ENCODE data around the gene ELMO1. TPM values are rescaled to one million over a fixed set of nuclear protein-coding genes. Genes with fewer than 3 reads are reported as not detected.

The ELMO1 gene
- total and polyA plus RNA-seq, 2 of the 13 experiments (the other 11 are each of a cell fraction or from before 2014, with no cell fraction given), result 0.11 to 0.17 TPM

DNA sequence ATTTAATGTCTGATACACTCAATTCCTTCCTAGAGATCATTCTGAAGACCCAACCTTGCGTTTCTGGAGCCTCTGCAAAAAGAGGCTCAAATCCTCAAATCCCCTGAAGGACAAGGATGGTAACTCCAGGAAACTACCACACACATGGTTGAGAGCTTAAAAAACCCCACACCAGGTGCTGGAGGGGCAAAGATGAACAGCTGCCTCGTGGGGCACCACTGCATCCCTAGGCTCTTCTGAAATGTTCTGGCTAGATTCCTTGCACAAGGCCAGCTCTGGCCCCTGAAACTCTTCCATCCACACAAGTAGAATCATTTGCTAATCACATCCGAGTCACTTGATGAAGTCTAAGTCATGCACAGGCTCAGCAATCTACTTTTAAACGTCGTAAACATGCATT lies 286.6 kb downstream of the ELMO1 start:
- DNase-seq (ENCODE audit: low spot score) (no peak), ATAC-seq (no peak), FAIRE-seq (no peak)
- H3K27me3 ChIP-seq (ENCODE audit: control insufficient read depth in 1 of 2, insufficient read depth in 2 of 2, low read length in 2 of 2), result no peaks in the 10 kb centered on the region; a peak in 1 of 5 replicates
- no peaks in the 10 kb centered on the region for H3K79me2 ChIP-seq (ENCODE audit: insufficient read depth, low read length)
- H3K9me3 ChIP-seq (ENCODE audit: low read length), result no peaks in the 10 kb centered on the region
- ChIA-PET CTCF (ENCODE audit: low intra/inter-chr PET ratio, low total read pairs) (no interaction called here), POLR2A (no interaction called here)
- WGBS (ENCODE audit: low lambda C conversion rate), result 39% methylated on average over 4 of the region's 5 CpGs
- H3K4me1 ChIP-seq (ENCODE audit: insufficient read depth, low read length), result no peaks in the 10 kb centered on the region
- no peak overlapping the region for H3K4me3 ChIP-seq (replicated peaks in 1 of 3; ENCODE audit: insufficient read depth in 1 of 3, low read depth in 2 of 3, low read length in 3 of 3)
- no peaks in the 10 kb centered on the region for H4K20me1 ChIP-seq (ENCODE audit: insufficient read depth, low read length)
- BruUV-seq (replicated peaks), result no TSS peak
- no peak overlapping the region for H3K9ac ChIP-seq (ENCODE audit: insufficient read depth, low read depth, low read length)
- H3K27ac ChIP-seq (ENCODE audit: extremely low read length, insufficient read depth, low read length), result no peak overlapping the region
- intact Hi-C loops (cut with micrococcal nuclease; ENCODE audit: unreplicated experiment), result no loop called here
- no peaks in the 10 kb centered on the region for H3K36me3 ChIP-seq (replicated peaks in 1 of 2; ENCODE audit: control insufficient read depth in 1 of 2, insufficient read depth in 2 of 2, low read length in 2 of 2)
- no peak overlapping the region for H2AFZ ChIP-seq (ENCODE audit: low read length)
- TF ChIP-seq ZNF180 (CRISPR knock-in tag; IDR thresholded peaks at IDR 0.05; ENCODE audit: borderline replicate concordance, low read depth) (no peak), AKAP8 (CRISPR knock-in tag; IDR thresholded peaks at IDR 0.05) (no peak), KAT7 (CRISPR knock-in tag; IDR thresholded peaks at IDR 0.05; ENCODE audit: borderline replicate concordance) (no peak), ZNF652 (CRISPR knock-in tag; IDR thresholded peaks at IDR 0.05; ENCODE audit: borderline replicate concordance, low read depth) (no peak), HOXA5 (CRISPR knock-in tag; IDR thresholded peaks at IDR 0.05) (no peak), BCL6 (CRISPR knock-in tag; IDR thresholded peaks at IDR 0.05) (no peak), ZNF616 (CRISPR knock-in tag; IDR thresholded peaks at IDR 0.05; ENCODE audit: low read depth) (no peak), TEAD3 (CRISPR knock-in tag; optimal IDR thresholded peaks at IDR 0.05; ENCODE audit: borderline replicate concordance) (no peak), HOXA3 (CRISPR knock-in tag; IDR thresholded peaks at IDR 0.05) (no peak), ZSCAN12 (CRISPR knock-in tag; IDR thresholded peaks at IDR 0.05) (no peak), KDM4B (CRISPR knock-in tag; IDR thresholded peaks at IDR 0.05) (no peak), ZNF792 (CRISPR knock-in tag; IDR thresholded peaks at IDR 0.05) (no peak)
- TF ChIP-seq, protein P1, sequence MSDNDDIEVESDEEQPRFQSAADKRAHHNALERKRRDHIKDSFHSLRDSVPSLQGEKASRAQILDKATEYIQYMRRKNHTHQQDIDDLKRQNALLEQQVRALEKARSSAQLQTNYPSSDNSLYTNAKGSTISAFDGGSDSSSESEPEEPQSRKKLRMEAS (IDR thresholded peaks at IDR 0.05), result no peak
- TF ChIP-seq, protein P2, sequence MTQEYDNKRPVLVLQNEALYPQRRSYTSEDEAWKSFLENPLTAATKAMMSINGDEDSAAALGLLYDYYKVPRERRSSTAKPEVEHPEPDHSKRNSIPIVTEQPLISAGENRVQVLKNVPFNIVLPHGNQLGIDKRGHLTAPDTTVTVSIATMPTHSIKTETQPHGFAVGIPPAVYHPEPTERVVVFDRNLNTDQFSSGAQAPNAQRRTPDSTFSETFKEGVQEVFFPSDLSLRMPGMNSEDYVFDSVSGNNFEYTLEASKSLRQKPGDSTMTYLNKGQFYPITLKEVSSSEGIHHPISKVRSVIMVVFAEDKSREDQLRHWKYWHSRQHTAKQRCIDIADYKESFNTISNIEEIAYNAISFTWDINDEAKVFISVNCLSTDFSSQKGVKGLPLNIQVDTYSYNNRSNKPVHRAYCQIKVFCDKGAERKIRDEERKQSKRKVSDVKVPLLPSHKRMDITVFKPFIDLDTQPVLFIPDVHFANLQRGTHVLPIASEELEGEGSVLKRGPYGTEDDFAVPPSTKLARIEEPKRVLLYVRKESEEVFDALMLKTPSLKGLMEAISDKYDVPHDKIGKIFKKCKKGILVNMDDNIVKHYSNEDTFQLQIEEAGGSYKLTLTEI (CRISPR knock-in tag; conservative IDR thresholded peaks at IDR 0.05), result no peak
- in situ Hi-C loops (cut with HindIII; ENCODE audit: extremely low pct_ligation_motif_present, low pct_unique_long_range_greater_than_20kb), result no loop called here
- no peak overlapping the region for H3K4me2 ChIP-seq (ENCODE audit: low read depth, low read length)

Measured in HepG2 (cell line).